ENCODE results near the gene YBX1.
"Not testable (repeated sequence)": the region's sequence is repeated elsewhere in the genome, so short reads cannot be mapped to it uniquely, and the experiment has no call there.

YBX1 gene

GRCh38 chr1:42690477-42691156, 8.4 kb downstream of the YBX1 start:
- no peak for DNase-seq

- DNase-seq = no peak
Observed at GRCh38 chr1:42691157-42691498, 8.9 kb downstream of the YBX1 start.

- no peak for DNase-seq
Observed at GRCh38 chr1:42692461-42692860, 10.2 kb downstream of the YBX1 start.

GRCh38 chr1:42692911-42693310, 10.7 kb downstream of the YBX1 start:
- DNase-seq = no peak

GRCh38 chr1:42698081-42698813, 16.0 kb downstream of the YBX1 start:
- no peak for DNase-seq

- no peak for DNase-seq
Observed at GRCh38 chr1:42700006-42700405, 17.8 kb downstream of the YBX1 start.

GRCh38 chr1:42703888-42704464, 21.8 kb downstream of the YBX1 start:
- DNase-seq = no peak

- not testable (repeated sequence) for DNase-seq
Observed at GRCh38 chr1:42712808-42713207, 30.6 kb downstream of the YBX1 start.

GRCh38 chr1:42713293-42713692, 31.1 kb downstream of the YBX1 start:
- DNase-seq = no peak

GRCh38 chr1:42714441-42714840, 32.2 kb downstream of the YBX1 start:
- DNase-seq = not testable (repeated sequence)

GRCh38 chr1:42720868-42721267, 38.6 kb downstream of the YBX1 start:
- no peak for DNase-seq

GRCh38 chr1:42721926-42722325, 39.7 kb downstream of the YBX1 start:
- no peak for DNase-seq

- not testable (repeated sequence) for DNase-seq
Observed at GRCh38 chr1:42722403-42722802, 40.2 kb downstream of the YBX1 start.

GRCh38 chr1:42723511-42723910, 41.3 kb downstream of the YBX1 start:
- no peak for DNase-seq

GRCh38 chr1:42725820-42726219, 43.6 kb downstream of the YBX1 start:
- DNase-seq = not testable (repeated sequence)

- no peak for DNase-seq
Observed at GRCh38 chr1:42730002-42730401, 47.8 kb downstream of the YBX1 start.

GRCh38 chr1:42730988-42731387, 48.8 kb downstream of the YBX1 start:
- no peak for DNase-seq

- no peak for DNase-seq
Observed at GRCh38 chr1:42731585-42731984, 49.4 kb downstream of the YBX1 start.

- no peak for DNase-seq
Observed at GRCh38 chr1:42732126-42732680, 50.0 kb downstream of the YBX1 start.

- no peak for DNase-seq
Observed at GRCh38 chr1:42733415-42734200, 51.4 kb downstream of the YBX1 start.

- no peak for DNase-seq
Observed at GRCh38 chr1:42734201-42735035, 52.2 kb downstream of the YBX1 start.

GRCh38 chr1:42735056-42735455, 52.8 kb downstream of the YBX1 start:
- DNase-seq = no peak
